Measurements from ENCODE around the gene PPP1R15B.

The PPP1R15B gene

DNA sequence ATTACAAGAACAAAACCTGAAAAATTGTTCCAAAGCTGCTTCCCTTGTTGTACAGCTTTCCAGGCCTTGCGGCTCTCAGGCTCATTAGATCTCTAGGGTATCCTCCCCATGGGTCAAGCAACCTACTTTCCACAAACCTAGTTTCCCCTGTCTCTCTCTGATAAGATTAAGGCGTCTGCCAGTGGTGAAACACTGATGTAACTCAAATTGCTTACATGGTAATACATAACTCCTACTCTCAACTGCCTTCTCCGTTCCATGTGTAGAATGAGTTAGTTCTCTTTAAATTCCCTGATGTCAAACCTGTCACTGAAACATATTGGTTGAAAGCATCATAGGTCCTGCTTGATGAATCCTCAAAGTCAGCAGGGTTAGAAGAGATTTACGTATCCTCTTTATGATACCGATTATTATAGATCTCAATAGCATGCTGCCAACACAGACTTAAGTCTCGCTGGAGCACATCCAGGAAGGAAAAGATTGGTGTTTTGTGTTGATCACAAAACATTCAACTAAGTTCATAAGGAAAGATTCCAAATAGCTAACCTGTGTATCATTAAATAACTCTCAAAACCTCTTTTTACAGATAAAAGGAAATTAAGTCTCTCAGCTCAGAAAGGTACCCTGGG, 10.6 kb downstream of the PPP1R15B start:
- DNase-seq (ENCODE audit: low read depth, low spot score) = no peak

DNA sequence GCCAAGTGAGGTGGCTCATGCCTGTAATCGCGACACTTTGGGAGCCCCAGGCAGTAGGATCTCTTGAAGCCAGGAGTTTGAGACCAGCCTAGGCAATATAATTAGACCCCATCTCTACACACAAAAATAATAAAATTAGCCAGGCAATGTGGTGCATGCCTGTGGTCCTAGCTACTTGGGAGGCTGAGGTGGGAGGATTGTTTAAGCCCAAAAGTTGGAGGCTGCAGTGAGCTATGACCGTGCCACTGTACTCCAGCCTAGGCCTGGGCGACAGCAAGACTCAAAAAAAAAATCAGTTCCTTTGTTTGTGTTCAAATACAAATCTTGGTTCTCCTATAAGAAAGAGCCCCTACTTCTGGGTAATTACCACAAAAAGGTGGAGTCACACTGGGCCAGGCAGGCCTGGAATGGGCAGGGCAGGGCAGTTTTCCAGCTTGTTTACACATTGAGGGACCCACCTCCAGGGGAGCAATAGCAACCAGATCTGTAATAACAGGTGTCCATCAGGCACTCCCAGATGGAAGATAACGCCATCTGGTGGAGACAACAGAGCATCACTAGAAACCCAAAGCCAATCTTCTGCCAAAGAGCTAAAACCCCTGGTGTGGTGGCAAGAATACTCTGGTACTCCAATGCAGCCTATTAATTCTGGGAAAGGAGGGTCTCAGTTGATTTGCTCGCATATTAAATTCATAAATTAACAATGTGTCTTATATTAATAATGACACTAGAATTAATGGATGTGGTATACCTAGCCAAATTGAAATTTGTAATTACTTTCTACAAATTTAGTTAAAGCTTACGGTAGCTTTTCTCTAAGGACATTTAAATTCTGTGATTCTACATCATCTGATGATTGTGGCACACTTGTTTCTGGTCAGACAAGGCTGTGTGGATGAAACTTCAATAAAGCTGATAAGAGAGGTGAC, 13.2 kb downstream of the PPP1R15B start:
- no peak for DNase-seq (ENCODE audit: low read depth, low spot score)

DNA sequence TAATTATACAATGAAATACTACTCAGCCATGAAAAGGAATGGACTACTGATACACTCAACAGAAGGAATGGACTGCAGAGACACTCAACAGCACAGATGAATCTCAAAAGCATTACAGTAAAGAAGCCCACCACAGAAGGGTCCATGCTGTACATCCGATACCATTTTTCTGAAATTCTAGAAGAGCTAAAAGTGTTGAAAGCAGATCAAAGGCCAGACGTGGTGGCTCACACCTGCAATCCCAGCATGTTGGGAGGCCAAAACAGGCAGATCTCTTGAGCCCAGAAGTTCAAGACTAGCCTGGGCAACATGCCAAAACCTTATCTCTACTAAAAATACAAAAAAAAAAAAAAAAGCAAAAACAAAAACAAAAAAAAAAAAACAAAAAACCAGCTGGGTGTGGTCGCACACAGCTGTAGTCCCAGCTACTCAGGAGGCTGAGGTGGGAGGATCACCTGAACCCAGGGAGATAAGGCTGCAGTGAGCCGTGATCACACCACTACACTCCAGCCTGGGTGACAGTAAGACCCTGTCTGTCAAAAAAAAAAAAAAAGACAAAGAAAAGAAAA, 15.5 kb downstream of the PPP1R15B start:
- no peak for DNase-seq (ENCODE audit: low read depth, low spot score)

DNA sequence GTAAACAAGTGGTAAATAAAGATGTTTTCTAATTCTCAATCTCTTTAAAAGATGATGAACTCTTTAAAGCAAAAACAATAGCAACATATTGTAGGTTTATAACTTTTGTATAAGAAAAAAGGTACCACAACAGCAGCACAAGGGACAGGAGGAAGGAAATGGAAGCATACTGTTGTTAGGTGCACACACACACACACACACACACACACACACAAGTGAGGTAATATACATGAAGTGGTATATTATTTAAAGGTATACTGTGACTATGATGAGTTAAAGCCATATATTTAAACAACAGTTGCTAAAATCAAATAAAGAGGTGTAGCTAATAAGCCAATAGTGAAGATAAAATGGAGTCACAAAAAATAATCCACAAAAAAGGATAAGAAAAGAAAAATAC, 20.0 kb downstream of the PPP1R15B start:
- DNase-seq (ENCODE audit: low read depth, low spot score) = no peak

DNA sequence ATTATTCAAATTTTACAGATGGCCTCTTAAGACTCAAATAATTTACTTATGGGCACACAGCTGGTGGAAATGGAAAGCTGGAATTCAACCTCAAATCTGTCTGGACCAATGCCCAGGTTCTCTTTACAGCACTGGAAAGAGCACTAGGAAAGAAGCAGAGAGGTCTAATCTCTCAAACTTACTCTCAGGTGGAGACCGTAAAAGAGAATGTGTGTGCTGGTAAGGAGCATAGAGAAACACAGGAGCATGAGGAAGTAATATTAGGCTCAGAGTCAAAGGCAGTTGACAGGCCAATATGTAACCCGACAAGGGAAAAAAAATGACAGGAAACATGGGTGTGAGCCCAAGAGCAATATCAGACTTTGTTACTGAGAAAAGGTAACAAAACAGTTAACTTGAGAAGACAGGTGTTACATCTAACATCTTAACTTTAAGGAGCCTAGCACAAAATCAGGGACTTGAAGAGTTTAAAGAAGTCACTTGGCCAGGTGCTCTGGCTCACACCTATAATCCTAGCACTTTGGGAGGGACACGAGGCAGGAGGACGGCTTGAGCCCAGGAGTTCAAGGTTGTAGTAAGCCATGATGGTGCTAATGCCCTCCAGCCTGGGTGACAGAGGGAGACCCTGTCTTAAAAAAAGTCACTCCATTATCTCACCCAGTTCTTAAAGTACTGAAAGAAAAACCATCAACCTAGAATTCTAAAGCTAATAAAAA, 20.7 kb downstream of the PPP1R15B start:
- no peak for DNase-seq (ENCODE audit: low read depth, low spot score)

DNA sequence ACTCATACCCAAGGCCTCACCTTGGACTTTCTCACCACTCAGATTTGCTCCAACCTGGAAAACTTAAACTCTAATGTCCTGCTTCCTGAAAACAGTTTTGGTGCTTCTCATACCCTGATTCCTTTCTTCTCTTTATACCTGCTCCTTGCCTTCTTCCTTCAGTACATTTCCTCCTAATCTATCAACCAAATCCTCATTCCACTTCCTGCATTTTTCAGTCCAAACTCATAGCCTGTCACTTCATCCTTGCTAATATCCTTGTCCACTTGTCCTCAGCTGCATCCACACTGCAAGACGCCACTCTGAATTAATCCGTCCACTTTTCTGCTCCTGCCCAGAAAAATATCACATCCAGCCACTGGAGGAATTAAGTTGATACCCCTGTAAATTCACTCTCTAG, 25.9 kb downstream of the PPP1R15B start:
- DNase-seq (ENCODE audit: low read depth, low spot score) = no peak

DNA sequence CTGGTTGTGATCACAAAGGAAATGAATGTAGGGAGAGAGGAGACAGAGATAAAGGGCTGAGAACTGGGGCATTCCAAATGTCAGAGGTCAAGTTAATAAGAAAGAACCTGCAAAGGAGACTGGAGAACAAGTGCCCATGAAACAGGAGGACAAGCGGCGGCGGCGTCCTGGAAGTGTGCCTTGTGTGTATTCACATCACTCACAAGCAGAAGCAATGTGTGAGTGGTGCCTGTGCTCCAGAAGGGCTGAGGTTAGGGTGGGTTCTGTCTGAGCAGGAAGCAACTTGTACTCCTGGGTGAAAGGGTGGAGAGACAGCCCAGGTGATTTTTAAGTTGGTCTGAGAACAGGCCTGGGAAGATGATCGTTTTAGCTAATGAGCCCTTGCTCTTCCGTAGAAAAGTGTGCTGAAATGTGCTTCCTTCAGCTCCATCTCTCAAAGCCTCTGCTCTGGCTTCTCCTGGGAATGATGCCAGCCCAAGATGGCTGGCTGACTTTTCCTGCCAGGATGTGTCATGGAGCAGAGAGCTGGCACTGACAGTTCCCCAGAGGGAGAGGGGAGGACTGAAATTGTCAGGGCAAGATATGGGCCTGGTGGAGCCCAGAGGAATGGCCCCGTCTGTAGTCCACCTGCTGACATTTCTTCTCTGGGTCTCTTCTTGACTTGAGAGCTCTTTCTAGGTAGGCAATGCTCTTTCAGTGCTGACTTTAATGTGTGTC, 26.8 kb downstream of the PPP1R15B start:
- DNase-seq (ENCODE audit: low read depth, low spot score) = no peak

DNA sequence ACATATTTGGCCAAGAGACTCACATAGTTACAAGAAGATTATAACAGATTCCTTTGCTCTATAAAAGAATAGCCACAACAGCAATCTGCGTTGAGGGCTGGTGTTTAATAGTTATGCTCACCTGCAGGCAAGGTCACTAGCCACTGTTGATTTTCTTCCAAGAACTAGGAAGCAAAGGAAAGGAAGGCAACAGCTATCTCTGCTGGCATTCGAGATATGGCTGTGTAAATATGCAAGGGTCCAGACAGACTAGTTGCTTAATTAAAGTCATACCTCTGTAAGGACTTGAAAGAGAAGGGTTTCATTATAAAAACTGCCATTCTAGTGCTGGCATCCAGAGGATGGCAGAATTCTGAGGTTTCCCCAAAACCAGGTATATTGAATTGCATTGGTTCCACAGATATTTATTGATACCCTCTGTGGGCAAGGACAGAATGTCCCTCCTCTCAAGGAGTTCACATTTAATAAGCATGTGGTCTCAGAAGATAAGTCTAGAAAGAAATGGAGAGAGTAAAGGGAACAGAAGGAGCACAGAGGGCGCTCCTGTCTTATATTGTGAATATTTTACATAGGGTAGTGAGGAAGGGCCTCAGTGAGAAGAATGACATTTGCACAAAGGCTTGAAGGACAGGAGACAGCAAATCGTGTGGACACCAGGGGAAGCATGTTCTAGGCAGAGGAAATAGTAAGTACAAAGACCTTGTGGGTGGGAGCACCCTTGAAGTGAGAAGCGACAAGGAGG, 28.3 kb downstream of the PPP1R15B start:
- no peak for DNase-seq (ENCODE audit: low read depth, low spot score)

DNA sequence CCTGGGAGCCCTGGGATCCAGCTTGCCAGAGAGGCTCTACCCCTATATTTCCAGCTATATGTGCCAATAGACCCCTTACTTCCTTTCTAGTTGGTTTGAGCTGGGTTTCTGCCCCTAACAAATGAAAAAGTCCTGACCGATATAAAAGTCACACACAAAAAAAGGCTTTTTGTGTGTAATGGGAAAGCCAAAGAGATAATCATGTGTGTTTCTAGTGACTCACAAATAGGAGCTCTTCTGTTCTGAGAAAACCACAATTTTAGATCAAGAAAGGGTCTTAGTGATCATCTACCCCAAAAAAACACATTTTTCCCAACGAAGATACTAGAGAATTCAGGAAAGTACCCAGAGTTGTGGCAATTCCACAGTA, 28.9 kb downstream of the PPP1R15B start:
- no peak for DNase-seq (ENCODE audit: low read depth, low spot score)

DNA sequence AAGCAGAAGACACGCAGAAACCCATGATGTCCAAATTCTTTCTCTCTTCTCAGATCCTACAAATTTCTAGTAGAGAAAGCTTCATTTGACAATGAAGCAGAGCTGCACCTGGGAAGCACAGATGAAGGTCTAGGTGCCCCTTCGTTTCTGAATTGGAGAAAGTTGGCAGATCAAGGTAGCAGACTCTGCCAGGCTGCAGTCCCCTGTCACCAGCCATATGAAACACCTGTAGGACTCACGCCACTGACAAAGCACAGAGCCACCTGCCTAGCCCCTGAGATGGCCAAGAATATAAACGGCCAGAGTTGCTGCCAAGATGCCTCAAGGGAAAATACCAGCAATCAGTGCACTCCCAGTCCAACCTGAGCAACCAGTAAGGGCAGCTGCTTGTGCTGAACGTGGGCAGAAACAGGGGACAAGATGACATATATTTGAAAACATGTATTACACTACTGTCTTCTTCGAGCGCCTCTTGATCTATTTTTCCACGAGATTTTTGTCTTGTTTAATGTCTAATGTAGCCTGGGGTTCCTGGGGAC, 31.3 kb downstream of the PPP1R15B start:
- no peak for DNase-seq (ENCODE audit: low read depth, low spot score)

DNA sequence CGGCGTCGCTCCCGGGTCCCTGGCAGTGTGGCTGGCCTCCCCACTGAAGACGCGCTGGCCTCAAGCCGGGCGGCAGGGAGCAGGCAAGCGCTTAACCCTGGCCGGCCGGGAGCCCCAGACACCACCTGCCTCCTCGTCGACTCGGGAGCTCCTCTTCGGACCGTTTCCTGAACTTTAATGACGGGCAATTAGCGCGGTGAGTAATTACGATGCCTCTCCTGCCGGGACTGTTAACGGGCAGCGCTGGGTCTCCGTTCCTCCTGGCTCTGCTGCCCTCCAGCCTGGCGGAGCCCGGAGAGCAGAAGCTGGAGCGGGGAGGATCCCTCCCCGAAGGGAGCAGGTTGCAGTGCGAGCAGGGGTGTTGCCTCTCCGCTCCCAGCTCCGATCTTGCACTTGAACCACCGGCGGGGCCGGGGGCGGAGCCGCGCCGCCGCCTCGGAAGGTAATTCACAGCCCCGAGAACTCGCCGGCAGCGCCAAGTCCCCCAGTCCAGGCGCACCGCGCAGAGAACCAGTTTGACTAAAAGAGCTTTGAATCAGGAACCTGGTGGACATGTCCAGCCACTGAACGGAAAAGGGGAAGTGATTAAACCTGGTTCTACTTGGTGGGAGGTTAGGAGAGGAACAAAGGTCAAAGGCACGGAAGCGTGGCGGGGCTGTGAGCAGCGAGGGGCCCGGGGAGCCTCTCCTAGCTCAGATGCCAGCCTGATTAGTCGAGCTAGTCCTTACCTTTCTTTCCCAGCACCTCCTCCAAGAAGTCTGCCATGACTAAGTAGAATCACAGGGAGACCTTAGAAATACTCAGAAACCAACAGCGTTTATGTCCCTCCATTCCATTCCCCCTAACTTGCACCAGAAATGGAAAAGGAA, 33.6 kb downstream of the PPP1R15B start:
- no peak for DNase-seq (ENCODE audit: low read depth, low spot score)

DNA sequence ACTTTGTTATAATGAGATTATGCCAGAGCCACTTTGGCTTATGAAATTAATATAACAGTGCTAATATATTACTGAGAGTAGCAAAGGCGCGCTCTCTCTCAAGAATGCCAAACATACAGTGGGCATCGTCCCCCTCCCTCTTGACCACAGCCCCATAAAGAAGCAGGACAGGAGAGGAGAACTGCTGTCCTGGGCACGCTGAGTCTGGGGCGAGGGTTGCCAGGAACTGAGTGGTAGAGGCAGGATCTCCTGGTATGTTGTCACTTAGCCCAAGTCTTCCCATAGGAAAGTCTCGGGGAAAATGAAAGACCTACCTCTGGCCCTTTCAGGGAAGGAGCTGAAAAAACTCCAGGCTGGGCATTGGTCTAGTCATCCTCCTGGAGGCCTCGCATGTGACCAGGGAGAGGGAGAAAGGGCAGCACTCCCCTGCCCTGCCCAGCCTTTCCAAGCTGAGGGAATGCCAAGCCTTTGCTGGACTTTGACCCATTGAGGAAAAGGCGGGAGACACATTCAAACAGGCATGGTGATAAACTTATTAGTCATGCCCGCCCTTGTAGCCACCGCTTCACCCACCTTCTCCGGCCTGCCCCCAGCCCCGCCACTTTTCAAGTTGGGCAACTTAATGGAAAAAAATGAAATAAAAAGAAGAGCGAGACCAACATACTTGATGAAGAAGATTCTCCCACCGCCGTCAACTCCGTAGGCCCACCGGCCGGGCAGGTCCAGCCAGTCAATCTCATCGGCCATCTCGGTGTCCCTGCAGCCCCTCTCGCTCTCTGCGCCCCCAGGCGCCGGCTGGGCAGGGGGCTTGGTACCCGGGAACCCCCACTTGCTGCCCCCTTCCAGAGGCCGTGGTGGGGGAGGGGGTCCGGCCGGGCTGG, 34.5 kb downstream of the PPP1R15B start:
- no peak for DNase-seq (ENCODE audit: low read depth, low spot score)

DNA sequence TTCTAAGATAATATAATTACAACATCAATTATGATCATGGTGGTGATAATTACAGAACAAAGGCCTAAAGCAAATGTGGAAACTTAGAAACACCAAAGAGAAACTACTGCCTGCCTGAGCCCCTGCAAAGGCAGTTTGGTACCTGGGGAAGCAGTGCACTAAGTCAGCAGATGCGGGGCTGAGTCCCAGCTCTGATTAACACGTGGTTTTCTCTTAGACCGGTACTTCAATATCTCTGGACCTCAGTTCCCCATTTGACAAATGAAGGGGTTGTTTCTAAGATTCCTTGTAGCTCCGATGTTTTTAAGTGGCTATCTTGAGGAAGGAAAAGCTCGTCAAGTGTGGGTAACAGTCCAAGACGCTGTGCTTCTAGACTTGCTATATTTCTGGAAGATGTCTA, 35.2 kb downstream of the PPP1R15B start:
- DNase-seq (ENCODE audit: low read depth, low spot score) = no peak

DNA sequence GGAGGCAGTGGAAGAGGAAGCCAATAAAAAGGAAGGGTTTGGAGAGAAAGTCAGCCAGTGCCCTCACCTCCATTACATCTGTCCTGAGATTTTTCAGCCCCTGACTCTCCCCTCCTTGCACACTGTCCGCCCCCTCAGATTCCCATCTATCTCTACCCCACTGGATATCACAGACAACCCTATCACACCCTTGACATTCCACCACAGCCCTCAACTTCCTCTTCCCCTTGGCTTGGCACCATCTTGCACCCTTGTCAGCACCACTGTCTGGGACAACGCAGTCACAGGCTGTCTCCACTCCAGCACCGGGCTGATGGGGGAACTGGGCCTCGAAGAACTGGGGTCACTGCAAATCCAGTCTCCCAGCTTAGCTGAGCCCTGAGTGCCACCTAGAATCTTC, 37.7 kb downstream of the PPP1R15B start:
- no peak for DNase-seq (ENCODE audit: low read depth, low spot score)

DNA sequence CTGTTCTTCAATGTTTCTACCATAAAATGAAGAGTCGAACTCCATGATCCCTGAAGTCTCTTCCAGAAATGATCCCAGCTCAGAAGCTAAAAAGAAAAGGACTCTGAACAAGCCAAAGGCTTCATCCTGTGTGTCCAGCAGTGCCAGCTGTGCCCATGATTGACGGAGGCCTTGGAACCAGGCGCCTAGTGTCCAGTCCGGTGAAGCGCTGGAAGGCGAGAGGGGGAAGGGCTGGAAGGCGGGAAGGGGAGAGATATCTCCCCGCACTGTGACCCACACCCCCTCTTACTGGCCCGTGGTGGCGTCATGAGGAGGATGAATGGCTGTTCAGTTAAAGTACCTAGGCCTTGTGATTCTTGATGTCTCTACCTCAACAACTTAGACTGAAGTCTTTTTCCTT, 41.4 kb downstream of the PPP1R15B start:
- no peak for DNase-seq (ENCODE audit: low read depth, low spot score)

DNA sequence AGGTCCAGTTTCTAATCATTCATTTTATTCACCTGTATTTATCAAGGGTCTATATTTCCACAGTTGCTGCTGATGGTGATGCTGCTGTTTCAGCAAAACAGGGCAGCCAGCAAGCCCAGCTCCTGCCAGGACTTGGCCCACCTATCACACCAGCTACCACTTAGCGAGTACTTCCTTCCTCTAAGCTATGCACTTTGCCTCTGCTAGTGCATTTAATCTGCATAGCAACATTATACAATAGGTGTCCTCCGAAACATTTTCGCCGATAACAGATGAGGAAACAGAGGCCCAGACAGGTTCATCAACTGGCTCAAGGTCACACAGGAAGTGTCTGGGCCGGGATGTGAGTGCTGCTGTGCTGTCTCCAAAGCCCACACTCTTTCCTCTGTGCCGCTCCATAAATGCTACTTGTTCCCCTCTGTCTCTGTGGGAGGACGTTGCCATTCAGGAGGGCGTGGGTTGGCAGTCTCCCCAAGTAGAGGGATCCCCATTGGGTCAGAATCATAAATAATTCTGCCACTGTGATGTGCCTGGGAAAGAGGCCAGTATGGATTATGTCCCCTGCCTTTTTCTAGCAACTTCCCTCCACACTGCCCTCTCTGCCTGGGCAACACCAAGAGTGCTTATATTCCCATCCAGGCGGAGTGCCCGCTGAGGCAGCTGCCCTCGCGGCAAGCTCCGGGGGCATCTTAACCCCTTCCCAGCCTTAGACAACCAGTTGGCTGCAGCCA, 42.5 kb downstream of the PPP1R15B start:
- no peak for DNase-seq (ENCODE audit: low read depth, low spot score)

DNA sequence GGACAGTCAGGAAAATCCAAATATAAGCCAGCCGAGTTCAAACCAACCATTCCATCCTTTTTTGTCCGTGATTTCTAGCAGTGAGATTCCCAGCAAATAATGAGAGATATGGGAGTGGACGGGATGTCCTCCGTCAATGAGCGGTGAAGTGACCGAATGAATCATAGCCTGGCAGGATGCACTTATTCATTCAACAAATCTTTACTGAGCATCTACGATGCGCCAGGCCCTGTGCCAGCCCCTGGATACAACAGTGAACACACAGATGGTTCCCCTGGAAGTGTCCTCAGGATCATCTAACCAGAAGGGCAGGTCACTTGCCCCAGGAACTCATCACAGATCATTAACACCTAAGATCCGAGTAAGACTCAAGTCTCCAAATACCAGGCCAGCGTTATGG, 43.7 kb downstream of the PPP1R15B start:
- DNase-seq (ENCODE audit: low read depth, low spot score) = no peak

Data from activated naive CD8-positive, alpha-beta T cell treated with anti-CD3 and anti-CD28 coated beads, Interleukin-2, amount 50 U/mL, for 16 hours (primary cell).